NCI-H2196 treated with DMSO at 0.1 percent for 48 hours (cell line): Measurements from ENCODE around the gene TMC5.

Experiments used
- DNase-seq: peaks from one replicate; lab custom pipeline; 2025; ENCODE audit not compliant: unreplicated experiment; lab: John Stamatoyannopoulos, UW

Gene TMC5

DNA sequence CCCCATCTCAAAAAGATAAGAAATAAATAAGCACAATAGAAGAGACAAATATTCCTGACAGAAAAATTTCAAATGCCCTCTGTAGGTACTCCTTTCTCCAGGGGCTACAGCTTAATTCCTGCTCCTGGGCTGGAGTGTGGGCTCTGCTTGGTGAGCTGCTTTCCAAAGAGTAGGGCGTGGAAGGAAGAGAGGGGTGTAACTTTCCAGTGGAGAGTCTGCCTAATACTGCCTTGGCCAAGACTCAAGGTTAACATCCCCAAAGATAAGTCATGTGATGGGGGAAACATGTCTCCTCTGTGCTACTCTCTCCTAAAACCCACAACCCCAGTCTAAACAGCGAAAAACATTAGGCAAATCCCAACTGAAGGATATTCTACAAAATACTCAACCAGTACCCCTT lies 42.7 kb downstream of the TMC5 start:
- DNase-seq = no peak

DNA sequence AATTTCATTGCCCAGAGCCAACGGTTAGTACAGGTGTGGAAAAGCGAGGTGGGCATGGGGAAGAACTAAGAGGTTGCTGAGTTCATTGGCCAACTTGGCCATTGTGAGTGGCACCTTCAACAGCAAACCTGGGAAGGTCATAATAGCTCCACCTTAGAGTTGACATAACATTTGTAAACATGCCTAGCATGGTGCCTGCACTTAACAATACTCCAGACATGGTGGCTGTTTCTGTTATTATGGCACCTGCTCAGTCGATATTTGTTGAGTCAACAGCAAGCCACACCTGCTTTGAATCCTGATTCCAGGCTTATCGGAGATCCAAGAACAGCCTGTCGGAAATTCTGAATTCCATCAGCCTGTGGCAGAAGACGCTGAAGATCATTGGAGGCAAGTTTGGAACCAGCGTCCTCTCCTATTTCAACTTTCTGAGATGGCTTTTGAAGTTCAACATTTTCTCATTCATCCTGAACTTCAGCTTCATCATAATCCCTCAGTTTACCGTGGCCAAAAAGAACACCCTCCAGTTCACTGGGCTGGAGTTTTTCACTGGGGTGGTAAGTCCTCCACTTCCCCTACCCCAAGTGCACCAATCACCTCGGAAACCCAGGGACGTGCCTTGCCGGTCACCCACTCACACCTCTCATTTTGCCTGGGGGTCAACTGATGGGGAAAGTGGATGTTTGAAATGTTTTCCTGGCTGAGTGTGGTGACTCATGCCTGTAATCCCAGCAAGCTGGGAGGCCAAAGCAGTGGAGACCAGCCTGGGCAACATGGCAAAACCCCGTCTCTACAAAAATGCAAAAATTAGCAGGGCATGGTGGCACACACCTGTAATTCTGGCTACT lies 46.0 kb downstream of the TMC5 start:
- DNase-seq = peak; percentile 20

DNA sequence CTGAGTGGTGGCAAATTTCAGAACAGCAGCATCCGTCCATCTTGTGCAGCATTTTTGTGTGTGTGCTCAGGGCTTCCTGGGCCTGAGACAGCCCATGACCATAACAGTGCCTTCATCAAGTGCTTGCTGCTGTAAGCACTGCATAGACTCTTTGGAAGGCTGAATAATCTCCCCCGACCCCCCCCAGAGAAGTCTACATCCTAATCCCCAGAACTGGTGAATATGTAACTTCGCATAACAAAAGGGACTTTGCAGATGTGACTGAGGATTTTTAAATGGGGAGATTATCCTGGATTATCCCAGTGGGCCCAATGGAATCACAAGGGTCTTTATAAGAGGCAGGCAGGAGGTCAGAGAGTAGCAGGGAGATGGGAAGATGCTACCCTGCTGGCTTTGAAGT lies 50.6 kb downstream of the TMC5 start:
- no peak for DNase-seq

- no peak for DNase-seq
These were observed 54.8 kb downstream of the TMC5 start for GRCh38 chr16:19472482-19472881.

GRCh38 chr16:19474617-19475016 lies 56.9 kb downstream of the TMC5 start:
- DNase-seq = no peak

- no peak for DNase-seq
These were observed 60.8 kb downstream of the TMC5 start for GRCh38 chr16:19478505-19478904.

GRCh38 chr16:19479302-19479721 lies 61.6 kb downstream of the TMC5 start:
- DNase-seq = no peak

GRCh38 chr16:19481296-19481695 lies 63.6 kb downstream of the TMC5 start:
- no peak for DNase-seq

DNA sequence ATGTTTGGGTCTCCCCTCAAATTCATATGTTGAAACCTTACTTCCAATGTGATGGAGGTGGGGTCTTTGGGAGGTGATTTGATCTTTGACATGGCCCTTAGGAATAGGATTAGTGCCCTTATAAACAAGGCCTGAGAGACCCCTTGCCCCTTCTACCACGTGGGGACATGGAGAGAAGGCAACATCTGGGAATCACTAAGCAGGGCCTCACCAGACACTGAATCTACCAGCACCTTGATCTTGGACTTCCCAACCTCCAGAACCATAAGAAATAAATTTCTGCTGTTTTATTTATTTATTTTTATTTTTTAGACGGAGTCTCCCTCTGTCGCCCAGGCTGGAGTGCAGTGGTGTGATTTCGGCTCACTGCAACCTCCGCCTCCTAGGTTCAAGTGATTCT lies 64.1 kb downstream of the TMC5 start:
- no peak for DNase-seq

DNA sequence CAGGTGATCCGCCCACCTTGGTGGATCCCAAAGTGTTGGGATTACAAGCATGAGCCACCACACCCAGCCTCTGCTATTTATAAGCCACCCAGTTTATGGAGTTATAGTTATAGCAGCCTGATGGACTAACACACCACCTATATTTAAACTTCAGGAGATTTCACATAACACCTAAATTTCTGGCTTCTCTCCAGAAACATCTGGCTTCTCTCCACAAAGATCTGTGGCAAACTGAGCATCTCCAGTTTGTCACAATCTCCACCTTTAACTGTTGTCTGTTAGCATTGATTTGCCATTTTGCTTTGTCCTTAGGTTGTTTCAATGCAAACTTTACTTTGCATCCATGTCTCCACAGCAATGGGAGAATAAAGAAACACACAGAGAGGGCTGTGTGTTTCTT lies 64.6 kb downstream of the TMC5 start:
- no peak for DNase-seq

DNA sequence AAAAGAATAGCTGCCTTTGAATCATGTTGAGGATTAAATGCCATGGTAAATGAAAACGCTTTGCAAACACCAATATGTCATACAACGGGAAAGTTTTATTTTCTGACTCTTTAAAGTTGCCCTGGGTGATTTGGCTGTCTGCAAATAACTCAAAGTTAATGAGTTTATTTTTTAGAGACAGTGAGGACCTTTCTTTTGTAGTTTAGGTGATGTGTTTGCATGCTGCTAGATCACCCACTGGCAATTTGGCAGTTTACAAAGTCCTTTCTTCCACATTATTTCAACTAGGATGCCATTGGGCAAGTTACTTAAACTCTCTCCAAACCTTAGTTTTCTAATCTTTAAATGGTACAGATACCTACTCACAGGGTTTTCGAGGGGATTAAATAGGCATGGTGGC lies 66.4 kb downstream of the TMC5 start:
- no peak for DNase-seq

- DNase-seq = no peak
These were observed 67.9 kb downstream of the TMC5 start for GRCh38 chr16:19485611-19486010.

GRCh38 chr16:19486051-19486450 lies 68.4 kb downstream of the TMC5 start:
- no peak for DNase-seq

DNA sequence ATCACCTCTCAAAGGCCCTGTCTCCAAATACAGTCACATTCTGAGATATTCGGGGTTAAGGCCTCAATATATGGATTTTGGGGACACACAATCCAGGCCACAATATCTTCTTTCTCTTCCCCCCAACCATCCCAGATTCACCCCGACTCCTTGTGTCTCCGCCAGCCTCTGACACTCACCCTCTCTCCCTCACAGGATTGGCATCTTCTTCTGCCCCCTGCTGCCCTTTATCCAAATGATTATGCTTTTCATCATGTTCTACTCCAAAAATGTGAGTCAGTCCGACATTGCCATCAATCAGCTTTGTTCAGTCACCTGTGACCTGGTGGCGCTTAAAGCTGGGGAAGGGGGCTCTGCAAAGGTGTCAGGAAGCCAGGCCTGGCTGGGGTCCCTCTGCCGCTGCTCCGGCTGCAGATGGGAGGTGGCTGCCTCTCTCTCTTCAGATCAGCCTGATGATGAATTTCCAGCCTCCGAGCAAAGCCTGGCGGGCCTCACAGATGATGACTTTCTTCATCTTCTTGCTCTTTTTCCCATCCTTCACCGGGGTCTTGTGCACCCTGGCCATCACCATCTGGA lies 69.2 kb downstream of the TMC5 start:
- DNase-seq = no peak

- no peak for DNase-seq
These were observed 70.5 kb downstream of the TMC5 start for GRCh38 chr16:19488213-19488640.

DNA sequence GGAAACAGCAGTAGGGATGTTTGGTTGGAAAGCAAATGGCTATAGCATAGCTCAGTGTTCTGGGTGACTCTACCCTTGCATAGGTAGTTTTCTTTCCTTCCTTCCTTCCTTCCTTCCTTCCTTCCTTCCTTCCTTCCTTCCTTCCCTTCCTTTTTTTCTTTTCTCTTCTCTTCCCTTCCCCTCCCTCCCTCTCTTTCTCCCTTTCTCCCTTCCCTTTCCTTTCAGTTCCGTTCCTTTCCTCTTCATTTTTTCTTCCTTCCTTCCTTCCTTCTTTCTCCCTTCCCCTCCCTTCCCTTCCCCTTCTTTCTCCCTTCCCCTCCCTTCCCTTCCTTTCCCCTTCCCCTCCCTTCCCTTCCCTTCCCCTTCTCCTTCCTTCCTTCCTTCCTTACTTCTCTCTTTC lies 72.9 kb downstream of the TMC5 start:
- DNase-seq = no peak

DNA sequence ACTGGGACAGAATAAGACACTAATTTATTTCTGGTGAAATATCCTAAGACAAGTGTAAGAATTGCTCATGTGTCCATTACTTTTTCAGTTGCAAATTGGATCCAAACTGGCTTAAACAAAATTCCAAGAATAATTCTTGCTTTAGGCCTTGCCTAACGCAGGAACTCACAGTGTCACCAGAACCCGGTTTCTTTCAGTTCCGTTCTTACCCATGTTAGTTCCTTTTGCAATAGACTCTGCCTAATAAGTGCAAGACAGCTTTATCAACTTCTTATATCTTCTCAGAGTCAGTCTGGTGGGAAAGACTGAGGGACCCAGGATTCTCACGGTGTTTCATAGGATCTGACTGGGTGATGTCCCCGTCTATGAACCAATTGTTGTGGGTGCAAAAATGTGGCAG lies 79.5 kb downstream of the TMC5 start:
- no peak for DNase-seq

DNA sequence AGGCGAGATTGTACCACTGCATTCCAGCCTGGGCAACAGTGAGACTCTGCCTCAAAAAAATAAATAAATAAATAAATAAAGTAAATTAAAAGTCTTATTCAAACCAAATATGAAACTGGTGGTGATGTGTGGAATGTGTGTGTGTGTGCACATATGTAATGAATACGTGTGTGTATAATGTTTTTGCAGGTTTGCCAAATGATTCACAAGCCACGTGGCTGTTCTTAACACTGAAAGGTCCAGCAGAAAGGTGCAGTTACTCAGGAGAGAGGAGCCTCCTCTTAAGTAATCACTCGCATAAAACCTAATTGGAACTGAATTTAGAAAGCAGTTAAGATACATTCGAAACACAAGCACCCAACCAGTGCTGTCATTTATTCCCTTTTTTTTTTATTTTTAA lies 81.3 kb downstream of the TMC5 start:
- DNase-seq = no peak

GRCh38 chr16:19499481-19499880 lies 81.8 kb downstream of the TMC5 start:
- no peak for DNase-seq

- DNase-seq = peak; percentile 41
These were observed 84.9 kb downstream of the TMC5 start for GRCh38 chr16:19502395-19503131.

DNA sequence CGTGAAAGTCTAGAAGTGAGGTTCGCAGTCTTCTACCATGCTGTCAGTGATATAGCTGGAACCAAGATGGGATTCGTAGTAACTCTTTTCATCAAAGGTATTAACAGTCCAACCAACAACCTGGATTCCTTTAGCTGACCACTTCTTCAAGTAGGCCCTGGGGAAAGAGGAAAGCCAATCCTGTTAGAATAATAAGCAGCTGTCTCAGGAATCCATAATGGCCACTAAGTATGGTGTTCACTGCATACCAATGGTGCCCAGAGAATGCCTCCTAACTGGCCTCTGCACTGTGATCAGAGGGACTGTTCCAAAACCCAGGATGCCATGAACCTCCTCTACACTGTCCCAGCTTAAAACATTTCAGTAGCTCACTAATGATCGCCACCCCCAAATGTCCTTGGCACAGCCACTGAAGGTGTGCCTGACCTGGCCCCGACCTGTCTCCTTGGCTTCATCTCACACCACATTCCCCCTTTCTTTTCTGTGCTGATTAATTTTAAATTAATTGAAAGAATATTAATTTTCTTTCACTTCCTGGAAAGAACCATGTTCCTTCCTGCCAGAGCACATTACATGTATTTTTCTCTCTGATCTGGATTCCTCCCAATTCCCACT lies 85.9 kb downstream of the TMC5 start:
- DNase-seq = no peak
